PC-9 (cell line): ENCODE data around the gene USP11.

Experiments
- EZH2 ChIP-seq: fragments of 200-600 bp; sonication (generic); IDR thresholded peaks from 2 replicates; pipeline ENCODE4 v1.8.0; 2017; ENCODE audit warnings: antibody characterized with exemption, low read depth
- TF ChIP-seq, protein P1 (sequence below): fragments of 200-600 bp; sonication (generic); conservative IDR thresholded peaks from 2 replicates; pipeline ENCODE4 v1.6.1; 2017; ENCODE audit warnings: mixed run types, antibody characterized with exemption, mild to moderate bottlenecking, moderate library complexity

DNA sequence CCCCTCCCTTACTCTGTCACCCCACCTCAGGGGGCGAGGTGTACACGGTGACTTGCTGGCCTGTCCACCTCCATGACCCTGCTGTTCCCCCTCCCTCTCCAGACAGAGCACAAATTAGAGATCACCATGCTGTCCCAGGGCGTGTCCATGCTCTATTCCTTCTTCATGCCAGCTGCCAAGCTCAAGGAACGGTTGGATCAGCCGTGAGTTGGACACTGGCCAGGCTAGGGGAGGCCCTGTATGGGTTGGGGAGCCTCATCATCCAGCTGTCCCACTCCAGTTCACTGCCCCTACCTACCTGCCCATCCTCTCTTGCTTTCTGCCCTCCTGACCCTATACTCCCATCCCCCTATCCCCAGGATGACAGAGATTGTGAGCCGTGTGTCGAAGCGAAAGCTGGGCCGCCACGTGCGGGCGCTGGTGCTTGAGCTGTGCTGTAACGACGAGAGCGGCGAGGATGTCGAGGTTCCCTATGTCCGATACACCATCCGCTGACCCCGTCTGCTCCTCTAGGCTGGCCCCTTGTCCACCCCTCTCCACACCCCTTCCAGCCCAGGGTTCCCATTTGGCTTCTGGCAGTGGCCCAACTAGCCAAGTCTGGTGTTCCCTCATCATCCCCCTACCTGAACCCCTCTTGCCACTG, 18.3 kb upstream of the USP11 start:
- TF ChIP-seq, protein P1, sequence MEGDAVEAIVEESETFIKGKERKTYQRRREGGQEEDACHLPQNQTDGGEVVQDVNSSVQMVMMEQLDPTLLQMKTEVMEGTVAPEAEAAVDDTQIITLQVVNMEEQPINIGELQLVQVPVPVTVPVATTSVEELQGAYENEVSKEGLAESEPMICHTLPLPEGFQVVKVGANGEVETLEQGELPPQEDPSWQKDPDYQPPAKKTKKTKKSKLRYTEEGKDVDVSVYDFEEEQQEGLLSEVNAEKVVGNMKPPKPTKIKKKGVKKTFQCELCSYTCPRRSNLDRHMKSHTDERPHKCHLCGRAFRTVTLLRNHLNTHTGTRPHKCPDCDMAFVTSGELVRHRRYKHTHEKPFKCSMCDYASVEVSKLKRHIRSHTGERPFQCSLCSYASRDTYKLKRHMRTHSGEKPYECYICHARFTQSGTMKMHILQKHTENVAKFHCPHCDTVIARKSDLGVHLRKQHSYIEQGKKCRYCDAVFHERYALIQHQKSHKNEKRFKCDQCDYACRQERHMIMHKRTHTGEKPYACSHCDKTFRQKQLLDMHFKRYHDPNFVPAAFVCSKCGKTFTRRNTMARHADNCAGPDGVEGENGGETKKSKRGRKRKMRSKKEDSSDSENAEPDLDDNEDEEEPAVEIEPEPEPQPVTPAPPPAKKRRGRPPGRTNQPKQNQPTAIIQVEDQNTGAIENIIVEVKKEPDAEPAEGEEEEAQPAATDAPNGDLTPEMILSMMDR, result no peak
- no peak for TF ChIP-seq EZH2
